ENCODE data around the gene SRGAP1.

The SRGAP1 gene

GRCh38 chr12:63815482-63815852 is 29.0 kb upstream of the SRGAP1 start:
- DNase-seq (ENCODE audit: low spot score in 2 of 2): no peak
- H3K4me3 Mint-ChIP-seq: peak overlapping the region; percentile 24
- peaks cover 2% of the 10 kb centered on the region for H3K36me3 Mint-ChIP-seq (ENCODE audit: insufficient read depth)
- no peaks in the 10 kb centered on the region for H3K27me3 Mint-ChIP-seq
- peak overlapping the region; percentile 82 for H3K27ac Mint-ChIP-seq (ENCODE audit: low read depth)
- ATAC-seq (replicated peaks; ENCODE audit: extremely low read depth, poor library complexity, severe bottlenecking): no peak
- no peaks in the 10 kb centered on the region for H3K9me3 Mint-ChIP-seq
- peaks cover 13% of the 10 kb centered on the region for H3K4me1 Mint-ChIP-seq

- H3K27me3 Mint-ChIP-seq: no peaks in the 10 kb centered on the region
- peaks cover 13% of the 10 kb centered on the region for H3K4me1 Mint-ChIP-seq
- peak overlapping the region; percentile 82 for H3K27ac Mint-ChIP-seq (ENCODE audit: low read depth)
- ATAC-seq (replicated peaks; ENCODE audit: extremely low read depth, poor library complexity, severe bottlenecking) (no peak), DNase-seq (ENCODE audit: low spot score in 2 of 2) (no peak)
- H3K36me3 Mint-ChIP-seq (ENCODE audit: insufficient read depth): peaks cover 2% of the 10 kb centered on the region
- H3K9me3 Mint-ChIP-seq: no peaks in the 10 kb centered on the region
- no peak overlapping the region for H3K4me3 Mint-ChIP-seq
Observed at GRCh38 chr12:63816031-63816430, 28.5 kb upstream of the SRGAP1 start.

GRCh38 chr12:63820427-63820826 is 24.1 kb upstream of the SRGAP1 start:
- no peak for ATAC-seq (replicated peaks; ENCODE audit: extremely low read depth, poor library complexity, severe bottlenecking)
- Mint-ChIP-seq H3K9me3 (no peaks in the 10 kb centered on the region), H3K27ac (ENCODE audit: low read depth) (no peak overlapping the region), H3K4me3 (no peak overlapping the region), H3K27me3 (peaks cover 32% of the 10 kb centered on the region), H3K36me3 (ENCODE audit: insufficient read depth) (peaks cover 3% of the 10 kb centered on the region), H3K4me1 (peaks cover 12% of the 10 kb centered on the region)
- DNase-seq (ENCODE audit: low spot score in 2 of 2): no peak

GRCh38 chr12:63821781-63822251 is 22.7 kb upstream of the SRGAP1 start:
- Mint-ChIP-seq H3K27ac (ENCODE audit: low read depth) (peak overlapping the region; percentile 87), H3K36me3 (ENCODE audit: insufficient read depth) (peaks cover 2% of the 10 kb centered on the region), H3K4me1 (peaks cover 8% of the 10 kb centered on the region), H3K4me3 (peak overlapping the region; percentile 66), H3K27me3 (peaks cover 32% of the 10 kb centered on the region), H3K9me3 (no peaks in the 10 kb centered on the region)
- DNase-seq (ENCODE audit: low spot score in 2 of 2): no peak
- no peak for ATAC-seq (replicated peaks; ENCODE audit: extremely low read depth, poor library complexity, severe bottlenecking)

- H3K27ac Mint-ChIP-seq (ENCODE audit: low read depth): no peak overlapping the region
- peaks cover 32% of the 10 kb centered on the region for H3K27me3 Mint-ChIP-seq
- H3K36me3 Mint-ChIP-seq (ENCODE audit: insufficient read depth): peaks cover 2% of the 10 kb centered on the region
- peaks cover 8% of the 10 kb centered on the region for H3K4me1 Mint-ChIP-seq
- peak overlapping the region; percentile 66 for H3K4me3 Mint-ChIP-seq
- no peaks in the 10 kb centered on the region for H3K9me3 Mint-ChIP-seq
- DNase-seq (ENCODE audit: low spot score in 2 of 2) (no peak), ATAC-seq (replicated peaks; ENCODE audit: extremely low read depth, poor library complexity, severe bottlenecking) (no peak)
Observed at GRCh38 chr12:63822352-63822751, 22.1 kb upstream of the SRGAP1 start.

- Mint-ChIP-seq H3K27me3 (peaks cover 32% of the 10 kb centered on the region), H3K9me3 (no peaks in the 10 kb centered on the region), H3K4me1 (peaks cover 8% of the 10 kb centered on the region), H3K4me3 (no peak overlapping the region), H3K27ac (ENCODE audit: low read depth) (no peak overlapping the region), H3K36me3 (ENCODE audit: insufficient read depth) (peaks cover 2% of the 10 kb centered on the region)
- no peak for ATAC-seq (replicated peaks; ENCODE audit: extremely low read depth, poor library complexity, severe bottlenecking)
- DNase-seq (ENCODE audit: low spot score in 2 of 2): no peak
Observed at GRCh38 chr12:63823040-63823439, 21.5 kb upstream of the SRGAP1 start.

GRCh38 chr12:63826006-63826585 is 18.4 kb upstream of the SRGAP1 start:
- ATAC-seq (replicated peaks; ENCODE audit: extremely low read depth, poor library complexity, severe bottlenecking) (no peak), DNase-seq (ENCODE audit: low spot score in 2 of 2) (no peak)
- H3K4me1 Mint-ChIP-seq: peaks cover 8% of the 10 kb centered on the region
- H3K9me3 Mint-ChIP-seq: no peaks in the 10 kb centered on the region
- H3K27ac Mint-ChIP-seq (ENCODE audit: low read depth): no peak overlapping the region
- H3K4me3 Mint-ChIP-seq: no peak overlapping the region
- H3K27me3 Mint-ChIP-seq: peaks cover 33% of the 10 kb centered on the region
- H3K36me3 Mint-ChIP-seq (ENCODE audit: insufficient read depth): peaks cover 2% of the 10 kb centered on the region

GRCh38 chr12:63828867-63829266 is 15.6 kb upstream of the SRGAP1 start:
- Mint-ChIP-seq H3K36me3 (ENCODE audit: insufficient read depth) (no peaks in the 10 kb centered on the region), H3K27ac (ENCODE audit: low read depth) (no peak overlapping the region), H3K9me3 (no peaks in the 10 kb centered on the region), H3K27me3 (peaks cover 24% of the 10 kb centered on the region), H3K4me1 (no peaks in the 10 kb centered on the region), H3K4me3 (no peak overlapping the region)
- ATAC-seq (replicated peaks; ENCODE audit: extremely low read depth, poor library complexity, severe bottlenecking) (no peak), DNase-seq (ENCODE audit: low spot score in 2 of 2) (no peak)

GRCh38 chr12:63836046-63836445 is 8.5 kb upstream of the SRGAP1 start:
- DNase-seq (ENCODE audit: low spot score in 2 of 2) (no peak), ATAC-seq (replicated peaks; ENCODE audit: extremely low read depth, poor library complexity, severe bottlenecking) (no peak)
- no peak overlapping the region for H3K4me3 Mint-ChIP-seq
- H3K4me1 Mint-ChIP-seq: no peaks in the 10 kb centered on the region
- H3K36me3 Mint-ChIP-seq (ENCODE audit: insufficient read depth): no peaks in the 10 kb centered on the region
- no peak overlapping the region for H3K27ac Mint-ChIP-seq (ENCODE audit: low read depth)
- peaks cover 14% of the 10 kb centered on the region for H3K27me3 Mint-ChIP-seq
- no peaks in the 10 kb centered on the region for H3K9me3 Mint-ChIP-seq

- Mint-ChIP-seq H3K27ac (ENCODE audit: low read depth) (no peak overlapping the region), H3K9me3 (no peaks in the 10 kb centered on the region), H3K27me3 (peaks cover 5% of the 10 kb centered on the region), H3K36me3 (ENCODE audit: insufficient read depth) (no peaks in the 10 kb centered on the region), H3K4me1 (no peaks in the 10 kb centered on the region), H3K4me3 (no peak overlapping the region)
- ATAC-seq (replicated peaks; ENCODE audit: extremely low read depth, poor library complexity, severe bottlenecking): no peak
- DNase-seq (ENCODE audit: low spot score in 2 of 2): no peak
Observed at GRCh38 chr12:63836936-63837335, 7.6 kb upstream of the SRGAP1 start.

- Mint-ChIP-seq H3K4me1 (no peaks in the 10 kb centered on the region), H3K27ac (ENCODE audit: low read depth) (no peak overlapping the region), H3K9me3 (no peaks in the 10 kb centered on the region), H3K36me3 (ENCODE audit: insufficient read depth) (no peaks in the 10 kb centered on the region), H3K4me3 (no peak overlapping the region), H3K27me3 (no peaks in the 10 kb centered on the region)
- DNase-seq (ENCODE audit: low spot score in 2 of 2): no peak
- no peak for ATAC-seq (replicated peaks; ENCODE audit: extremely low read depth, poor library complexity, severe bottlenecking)
Observed at GRCh38 chr12:63838411-63838810, 6.1 kb upstream of the SRGAP1 start.

- peaks cover 16% of the 10 kb centered on the region for H3K27me3 Mint-ChIP-seq
- DNase-seq (ENCODE audit: low spot score in 2 of 2): no peak
- no peaks in the 10 kb centered on the region for H3K36me3 Mint-ChIP-seq (ENCODE audit: insufficient read depth)
- H3K9me3 Mint-ChIP-seq: no peaks in the 10 kb centered on the region
- ATAC-seq (replicated peaks; ENCODE audit: extremely low read depth, poor library complexity, severe bottlenecking): no peak
- no peak overlapping the region for H3K4me3 Mint-ChIP-seq
- H3K27ac Mint-ChIP-seq (ENCODE audit: low read depth): no peak overlapping the region
- H3K4me1 Mint-ChIP-seq: peaks cover 6% of the 10 kb centered on the region
Observed at GRCh38 chr12:63841011-63841410, 3.5 kb upstream of the SRGAP1 start.

GRCh38 chr12:63841571-63841970 is 2.9 kb upstream of the SRGAP1 start:
- Mint-ChIP-seq H3K36me3 (ENCODE audit: insufficient read depth) (no peaks in the 10 kb centered on the region), H3K27ac (ENCODE audit: low read depth) (no peak overlapping the region), H3K27me3 (peaks cover 22% of the 10 kb centered on the region), H3K4me3 (no peak overlapping the region), H3K4me1 (peaks cover 6% of the 10 kb centered on the region), H3K9me3 (no peaks in the 10 kb centered on the region)
- ATAC-seq (replicated peaks; ENCODE audit: extremely low read depth, poor library complexity, severe bottlenecking) (no peak), DNase-seq (ENCODE audit: low spot score in 2 of 2) (no peak)

All from central memory CD8-positive, alpha-beta T cell (primary cell).